ENCODE measurements around the gene NUDT13. TPM values are rescaled to one million over a fixed set of nuclear protein-coding genes. Genes with fewer than 3 reads are reported as not detected.

NUDT13 gene
- total RNA-seq, 1 experiment from 2014 or later = 2.9 TPM

DNA sequence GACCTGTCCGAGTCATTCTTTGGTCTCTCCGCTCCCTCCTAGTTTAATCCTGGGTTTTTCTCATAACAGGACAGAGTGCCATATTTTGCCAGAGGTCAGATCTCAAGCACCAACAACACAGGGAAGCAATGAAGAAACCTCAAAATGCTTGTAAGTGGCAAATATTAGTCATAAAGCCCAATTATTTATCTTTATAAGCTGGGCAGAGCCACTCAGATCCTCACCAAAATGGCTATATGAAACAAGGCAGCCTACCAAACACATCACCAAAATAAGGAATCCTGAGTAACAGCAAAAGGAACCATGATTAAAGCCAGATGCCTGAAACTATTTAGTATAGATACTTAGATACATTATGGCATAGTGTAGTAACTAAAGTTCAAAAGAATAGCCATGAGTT lies 52.8 kb downstream of the NUDT13 start (continued):
- TF ChIP-seq, protein P1, sequence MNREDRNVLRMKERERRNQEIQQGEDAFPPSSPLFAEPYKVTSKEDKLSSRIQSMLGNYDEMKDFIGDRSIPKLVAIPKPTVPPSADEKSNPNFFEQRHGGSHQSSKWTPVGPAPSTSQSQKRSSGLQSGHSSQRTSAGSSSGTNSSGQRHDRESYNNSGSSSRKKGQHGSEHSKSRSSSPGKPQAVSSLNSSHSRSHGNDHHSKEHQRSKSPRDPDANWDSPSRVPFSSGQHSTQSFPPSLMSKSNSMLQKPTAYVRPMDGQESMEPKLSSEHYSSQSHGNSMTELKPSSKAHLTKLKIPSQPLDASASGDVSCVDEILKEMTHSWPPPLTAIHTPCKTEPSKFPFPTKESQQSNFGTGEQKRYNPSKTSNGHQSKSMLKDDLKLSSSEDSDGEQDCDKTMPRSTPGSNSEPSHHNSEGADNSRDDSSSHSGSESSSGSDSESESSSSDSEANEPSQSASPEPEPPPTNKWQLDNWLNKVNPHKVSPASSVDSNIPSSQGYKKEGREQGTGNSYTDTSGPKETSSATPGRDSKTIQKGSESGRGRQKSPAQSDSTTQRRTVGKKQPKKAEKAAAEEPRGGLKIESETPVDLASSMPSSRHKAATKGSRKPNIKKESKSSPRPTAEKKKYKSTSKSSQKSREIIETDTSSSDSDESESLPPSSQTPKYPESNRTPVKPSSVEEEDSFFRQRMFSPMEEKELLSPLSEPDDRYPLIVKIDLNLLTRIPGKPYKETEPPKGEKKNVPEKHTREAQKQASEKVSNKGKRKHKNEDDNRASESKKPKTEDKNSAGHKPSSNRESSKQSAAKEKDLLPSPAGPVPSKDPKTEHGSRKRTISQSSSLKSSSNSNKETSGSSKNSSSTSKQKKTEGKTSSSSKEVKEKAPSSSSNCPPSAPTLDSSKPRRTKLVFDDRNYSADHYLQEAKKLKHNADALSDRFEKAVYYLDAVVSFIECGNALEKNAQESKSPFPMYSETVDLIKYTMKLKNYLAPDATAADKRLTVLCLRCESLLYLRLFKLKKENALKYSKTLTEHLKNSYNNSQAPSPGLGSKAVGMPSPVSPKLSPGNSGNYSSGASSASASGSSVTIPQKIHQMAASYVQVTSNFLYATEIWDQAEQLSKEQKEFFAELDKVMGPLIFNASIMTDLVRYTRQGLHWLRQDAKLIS (CRISPR knock-in tag; IDR thresholded peaks at IDR 0.05; ENCODE audit: borderline replicate concordance) = no peak

DNA sequence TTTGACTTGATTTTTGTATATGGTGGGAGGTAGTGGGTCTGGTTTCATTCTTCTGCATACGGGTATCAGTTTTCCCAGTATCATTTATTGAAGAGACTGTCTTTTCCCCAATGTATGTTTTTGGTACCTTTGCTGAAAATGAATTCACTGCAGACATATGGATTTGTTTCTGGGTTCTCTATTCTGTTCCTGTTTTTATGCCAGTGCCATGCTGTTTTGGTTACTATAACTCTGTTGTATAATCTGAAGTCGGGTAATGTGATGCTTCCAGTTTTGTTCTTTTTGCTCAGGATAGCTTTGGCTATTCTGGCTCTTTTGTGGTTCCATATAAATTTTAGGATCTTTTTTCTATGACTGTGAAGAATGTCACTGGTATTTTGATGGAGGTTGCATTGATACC lies 56.7 kb downstream of the NUDT13 start:
- peaks cover 16% of the 10 kb centered on the region for H3K36me3 Mint-ChIP-seq
- ChIA-PET CTCF (no interaction called here), POLR2A (no interaction called here)
- H3K4me1 Mint-ChIP-seq = peaks cover 14% of the 10 kb centered on the region
- H3K4me3 Mint-ChIP-seq = peak overlapping the region; percentile 100
- H3K27ac Mint-ChIP-seq = peak overlapping the region; percentile 100
- DNase-seq (ENCODE audit: low spot score) (no peak), ATAC-seq (no peak)
- no peaks in the 10 kb centered on the region; the same call in 1 of the 2 replicates for H3K27me3 Mint-ChIP-seq (ENCODE audit: low read depth)
- no peak for TF ChIP-seq ELF4 (CRISPR knock-in tag; IDR thresholded peaks at IDR 0.05; ENCODE audit: low read depth)
- no peaks in the 10 kb centered on the region for H3K9me3 Mint-ChIP-seq

DNA sequence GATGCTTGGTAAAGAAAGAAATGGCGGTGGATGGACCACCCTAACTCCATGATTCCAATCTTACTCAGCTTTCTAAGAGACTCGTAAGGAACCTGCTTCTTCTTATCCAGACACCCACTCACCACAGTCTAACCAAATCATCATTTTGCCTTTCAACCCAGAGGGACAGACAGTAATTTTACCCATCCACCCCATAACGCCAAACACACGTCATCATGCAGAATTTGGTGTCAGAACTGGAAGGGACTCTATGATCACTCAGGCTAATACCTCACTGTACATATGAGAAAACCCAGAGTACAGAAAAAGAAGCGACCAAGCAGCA lies 57.2 kb downstream of the NUDT13 start:
- Mint-ChIP-seq H3K27ac (peak overlapping the region; percentile 100), H3K4me1 (peaks cover 14% of the 10 kb centered on the region), H3K9me3 (no peaks in the 10 kb centered on the region), H3K27me3 (ENCODE audit: low read depth) (no peaks in the 10 kb centered on the region; the same call in 1 of the 2 replicates), H3K36me3 (peaks cover 11% of the 10 kb centered on the region), H3K4me3 (peak overlapping the region; percentile 100)
- DNase-seq (ENCODE audit: low spot score) (no peak), ATAC-seq (no peak)
- ChIA-PET CTCF (no interaction called here), POLR2A (interaction anchor here (0.7 kb wide), 1 partner anchor 62 kb away, joined by 3 read pairs; no protein-coding TSS in a partner anchor)
- TF ChIP-seq PRRX2 (CRISPR knock-in tag; IDR thresholded peaks at IDR 0.05) (no peak), MYBL2 (CRISPR knock-in tag; IDR thresholded peaks at IDR 0.05) (no peak), KAT7 (CRISPR knock-in tag; IDR thresholded peaks at IDR 0.05; ENCODE audit: borderline replicate concordance) (no peak), CREB1 (CRISPR knock-in tag; IDR thresholded peaks at IDR 0.05) (no peak)

DNA sequence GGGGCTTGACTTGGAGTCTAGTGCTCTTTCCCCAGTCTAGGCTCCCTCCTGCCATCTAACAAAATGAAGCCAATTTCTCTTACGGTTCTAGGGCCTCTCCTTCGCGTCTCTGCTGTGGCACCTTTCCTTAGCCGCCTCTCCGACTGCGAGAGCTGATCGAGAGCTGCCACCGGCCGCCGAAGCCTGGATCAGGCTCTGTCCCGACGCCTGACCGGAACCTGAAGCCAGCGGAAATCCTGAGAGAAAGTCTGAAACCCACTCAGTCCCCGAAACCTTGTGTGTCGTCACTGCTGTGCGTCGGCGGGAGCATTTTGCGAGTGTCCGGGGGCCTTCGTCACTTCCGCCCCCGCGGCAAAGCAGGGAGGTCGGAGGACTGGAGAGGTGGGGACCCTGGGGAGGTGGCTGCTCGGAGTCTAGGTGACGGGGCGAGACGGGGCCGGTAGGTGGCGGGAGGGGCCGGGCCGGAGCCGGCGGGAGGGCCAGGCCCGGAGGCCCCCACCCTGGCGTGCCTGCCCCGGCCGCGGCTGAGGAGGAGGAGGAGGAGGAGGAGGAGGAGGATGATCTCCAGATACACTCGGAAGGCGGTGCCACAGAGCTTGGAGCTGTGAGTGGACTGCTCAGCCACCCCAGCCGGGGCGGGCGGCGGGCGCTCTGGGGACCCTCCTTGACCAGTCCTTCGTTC lies 57.7 kb downstream of the NUDT13 start, which contains the start of the genes ECD and FAM149B1:
Gene ECD, minus strand, starts transcription at position 226 of the 682 bp plus-strand sequence. CDS start 4,071 bp downstream, outside the sequence.
Gene FAM149B1, plus strand, starts transcription at position 337 of the 682 bp plus-strand sequence. Its CDS starts 221 bp downstream, at position 558.
- peaks cover 14% of the 10 kb centered on the region for H3K4me1 Mint-ChIP-seq
- no peaks in the 10 kb centered on the region for H3K9me3 Mint-ChIP-seq
- peak within 1 kb of the TSS; percentile 100 for H3K4me3 Mint-ChIP-seq
- H3K36me3 Mint-ChIP-seq = peaks cover 7% of the 10 kb centered on the region
- DNase-seq (ENCODE audit: low spot score) = peak; percentile 91
- no peaks in the 10 kb centered on the region; the same call in 1 of the 2 replicates for H3K27me3 Mint-ChIP-seq (ENCODE audit: low read depth)
- CTCF ChIA-PET = interaction anchor here (0.5 to 1.4 kb wide), 5 partner anchors 72 to 1242 kb away, joined by 3 to 7 read pairs (median 4); partner anchors contain the start of gene DNAJC9
- POLR2A ChIA-PET = interaction anchor here (0.7 to 1.2 kb wide), 4 partner anchors 62 to 85 kb away, joined by 3 read pairs; partner anchors contain the start of genes DNAJC9 and MRPS16
- peak within 1 kb of the TSS; percentile 100 for H3K27ac Mint-ChIP-seq
- ATAC-seq = peak; percentile 97
- TF ChIP-seq SOX15 (CRISPR knock-in tag; IDR thresholded peaks at IDR 0.05) (no peak), MYBL2 (CRISPR knock-in tag; IDR thresholded peaks at IDR 0.05) (peak; percentile 73; the same call in 1 of the 2 replicates), ELF4 (CRISPR knock-in tag; IDR thresholded peaks at IDR 0.05; ENCODE audit: low read depth) (peak; percentile 92; the same call in 1 of the 2 replicates), NR2C2 (CRISPR knock-in tag; IDR thresholded peaks at IDR 0.05) (no peak), HMGA2 (CRISPR knock-in tag; IDR thresholded peaks at IDR 0.05) (no peak), SP1 (CRISPR knock-in tag; conservative IDR thresholded peaks at IDR 0.05) (peak; percentile 77), FOXK1 (CRISPR knock-in tag; IDR thresholded peaks at IDR 0.05) (peak; percentile 94), CBFB (CRISPR knock-in tag; IDR thresholded peaks at IDR 0.05; ENCODE audit: low read depth) (no peak), TEAD1 (CRISPR knock-in tag; IDR thresholded peaks at IDR 0.05) (peak; percentile 90), ATF1 (CRISPR knock-in tag; IDR thresholded peaks at IDR 0.05) (peak; percentile 96; the same call in 1 of the 2 replicates), TP53 (CRISPR knock-in tag; IDR thresholded peaks at IDR 0.05) (no peak), ZNF317 (CRISPR knock-in tag; IDR thresholded peaks at IDR 0.05; ENCODE audit: borderline replicate concordance, low read depth) (peak; percentile 52; the same call in 1 of the 2 replicates)
- TF ChIP-seq, protein P2, sequence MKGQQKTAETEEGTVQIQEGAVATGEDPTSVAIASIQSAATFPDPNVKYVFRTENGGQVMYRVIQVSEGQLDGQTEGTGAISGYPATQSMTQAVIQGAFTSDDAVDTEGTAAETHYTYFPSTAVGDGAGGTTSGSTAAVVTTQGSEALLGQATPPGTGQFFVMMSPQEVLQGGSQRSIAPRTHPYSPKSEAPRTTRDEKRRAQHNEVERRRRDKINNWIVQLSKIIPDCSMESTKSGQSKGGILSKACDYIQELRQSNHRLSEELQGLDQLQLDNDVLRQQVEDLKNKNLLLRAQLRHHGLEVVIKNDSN (CRISPR knock-in tag; IDR thresholded peaks at IDR 0.05) = peak; percentile 21; the same call in 1 of the 2 replicates
- TF ChIP-seq, protein P3, sequence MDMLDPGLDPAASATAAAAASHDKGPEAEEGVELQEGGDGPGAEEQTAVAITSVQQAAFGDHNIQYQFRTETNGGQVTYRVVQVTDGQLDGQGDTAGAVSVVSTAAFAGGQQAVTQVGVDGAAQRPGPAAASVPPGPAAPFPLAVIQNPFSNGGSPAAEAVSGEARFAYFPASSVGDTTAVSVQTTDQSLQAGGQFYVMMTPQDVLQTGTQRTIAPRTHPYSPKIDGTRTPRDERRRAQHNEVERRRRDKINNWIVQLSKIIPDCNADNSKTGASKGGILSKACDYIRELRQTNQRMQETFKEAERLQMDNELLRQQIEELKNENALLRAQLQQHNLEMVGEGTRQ (CRISPR knock-in tag; IDR thresholded peaks at IDR 0.05) = no peak
- TF ChIP-seq, protein P4, sequence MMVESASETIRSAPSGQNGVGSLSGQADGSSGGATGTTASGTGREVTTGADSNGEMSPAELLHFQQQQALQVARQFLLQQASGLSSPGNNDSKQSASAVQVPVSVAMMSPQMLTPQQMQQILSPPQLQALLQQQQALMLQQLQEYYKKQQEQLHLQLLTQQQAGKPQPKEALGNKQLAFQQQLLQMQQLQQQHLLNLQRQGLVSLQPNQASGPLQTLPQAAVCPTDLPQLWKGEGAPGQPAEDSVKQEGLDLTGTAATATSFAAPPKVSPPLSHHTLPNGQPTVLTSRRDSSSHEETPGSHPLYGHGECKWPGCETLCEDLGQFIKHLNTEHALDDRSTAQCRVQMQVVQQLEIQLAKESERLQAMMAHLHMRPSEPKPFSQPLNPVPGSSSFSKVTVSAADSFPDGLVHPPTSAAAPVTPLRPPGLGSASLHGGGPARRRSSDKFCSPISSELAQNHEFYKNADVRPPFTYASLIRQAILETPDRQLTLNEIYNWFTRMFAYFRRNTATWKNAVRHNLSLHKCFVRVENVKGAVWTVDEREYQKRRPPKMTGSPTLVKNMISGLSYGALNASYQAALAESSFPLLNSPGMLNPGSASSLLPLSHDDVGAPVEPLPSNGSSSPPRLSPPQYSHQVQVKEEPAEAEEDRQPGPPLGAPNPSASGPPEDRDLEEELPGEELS (CRISPR knock-in tag; IDR thresholded peaks at IDR 0.05) = no peak
- TF ChIP-seq, protein P5, sequence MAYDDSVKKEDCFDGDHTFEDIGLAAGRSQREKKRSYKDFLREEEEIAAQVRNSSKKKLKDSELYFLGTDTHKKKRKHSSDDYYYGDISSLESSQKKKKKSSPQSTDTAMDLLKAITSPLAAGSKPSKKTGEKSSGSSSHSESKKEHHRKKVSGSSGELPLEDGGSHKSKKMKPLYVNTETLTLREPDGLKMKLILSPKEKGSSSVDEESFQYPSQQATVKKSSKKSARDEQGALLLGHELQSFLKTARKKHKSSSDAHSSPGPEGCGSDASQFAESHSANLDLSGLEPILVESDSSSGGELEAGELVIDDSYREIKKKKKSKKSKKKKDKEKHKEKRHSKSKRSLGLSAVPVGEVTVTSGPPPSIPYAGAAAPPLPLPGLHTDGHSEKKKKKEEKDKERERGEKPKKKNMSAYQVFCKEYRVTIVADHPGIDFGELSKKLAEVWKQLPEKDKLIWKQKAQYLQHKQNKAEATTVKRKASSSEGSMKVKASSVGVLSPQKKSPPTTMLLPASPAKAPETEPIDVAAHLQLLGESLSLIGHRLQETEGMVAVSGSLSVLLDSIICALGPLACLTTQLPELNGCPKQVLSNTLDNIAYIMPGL (CRISPR knock-in tag; IDR thresholded peaks at IDR 0.05) = peak; percentile 58; the same call in 1 of the 2 replicates
